RWPE2 (cell line): ENCODE results near the gene HKDC1.

Source experiments
- ATAC-seq: fragments of 200-7000 bp; cut with Tn5 transposase; 3 replicates; pipeline ENCODE4 v1.9.1; 2021; ENCODE audit warnings: low read depth
- DNase-seq: peaks from one replicate; pipeline ENCODE4 v3.0.0-alpha.2; 2020; ENCODE audit warnings: low spot score
- H3K27ac ChIP-seq: fragments of 450-650 bp; 2 replicates; pipeline ENCODE4 v1.5.1; 2017; ENCODE audit warnings: mild to moderate bottlenecking; ENCODE audit not compliant: poor library complexity, severe bottlenecking
- H3K27me3 ChIP-seq: fragments of 250-450 bp; sonication (Bioruptor Pico); 2 replicates; pipeline ENCODE4 v1.5.1; 2021; ENCODE audit warnings: mild to moderate bottlenecking, moderate library complexity; ENCODE audit not compliant: insufficient read depth, poor library complexity, severe bottlenecking
- H3K36me3 ChIP-seq: fragments of 250-450 bp; sonication (Bioruptor Pico); 2 replicates; pipeline ENCODE4 v1.5.1; 2020; ENCODE audit warnings: low read depth, mild to moderate bottlenecking, moderate library complexity
- H3K4me1 ChIP-seq: fragments of 250-450 bp; sonication (Bioruptor Pico); 2 replicates; pipeline ENCODE4 v1.5.1; 2021; ENCODE audit warnings: mild to moderate bottlenecking, moderate library complexity; ENCODE audit not compliant: insufficient read depth, poor library complexity, severe bottlenecking
- H3K4me3 ChIP-seq: fragments of 250-450 bp; sonication (Bioruptor Pico); 2 replicates; pipeline ENCODE4 v1.5.1; 2021; ENCODE audit warnings: mild to moderate bottlenecking, moderate library complexity; ENCODE audit not compliant: severe bottlenecking
- H3K9me3 ChIP-seq: fragments of 250-450 bp; sonication (Bioruptor Pico); 2 replicates; pipeline ENCODE4 v1.5.1; 2021; ENCODE audit warnings: mild to moderate bottlenecking, moderate library complexity; ENCODE audit not compliant: severe bottlenecking
- CTCF ChIP-seq: fragments of 450-650 bp; IDR thresholded peaks from one replicate; pipeline ENCODE4 v1.5.1; 2017; ENCODE audit warnings: mild to moderate bottlenecking, moderate library complexity; ENCODE audit not compliant: poor library complexity, severe bottlenecking

Gene HKDC1

DNA sequence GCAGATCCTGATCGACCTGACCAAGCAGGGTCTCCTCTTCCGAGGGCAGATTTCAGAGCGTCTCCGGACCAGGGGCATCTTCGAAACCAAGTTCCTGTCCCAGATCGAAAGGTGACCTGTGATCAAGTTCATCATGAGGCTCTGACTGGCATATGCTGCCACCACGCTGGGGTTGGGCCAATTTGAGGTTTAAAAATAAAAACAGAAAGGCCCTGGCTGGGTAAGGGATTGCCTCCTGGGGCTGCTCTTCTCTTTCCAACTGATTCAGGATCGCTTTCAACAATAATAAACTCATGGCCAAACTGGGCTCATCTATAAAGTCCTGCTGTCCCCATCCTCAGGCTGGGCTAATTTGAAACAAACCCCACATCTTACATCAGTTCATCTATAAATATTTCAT is 41.1 kb downstream of the HKDC1 start:
- H3K27me3 ChIP-seq, result no peaks in the 10 kb centered on the region
- no peaks in the 10 kb centered on the region for H3K36me3 ChIP-seq
- no peaks in the 10 kb centered on the region for H3K9me3 ChIP-seq
- no peak for DNase-seq
- H3K4me1 ChIP-seq, result no peaks in the 10 kb centered on the region
- no peak overlapping the region for H3K27ac ChIP-seq
- ATAC-seq, result no peak
- no peak overlapping the region for H3K4me3 ChIP-seq
- no peak for TF ChIP-seq CTCF

DNA sequence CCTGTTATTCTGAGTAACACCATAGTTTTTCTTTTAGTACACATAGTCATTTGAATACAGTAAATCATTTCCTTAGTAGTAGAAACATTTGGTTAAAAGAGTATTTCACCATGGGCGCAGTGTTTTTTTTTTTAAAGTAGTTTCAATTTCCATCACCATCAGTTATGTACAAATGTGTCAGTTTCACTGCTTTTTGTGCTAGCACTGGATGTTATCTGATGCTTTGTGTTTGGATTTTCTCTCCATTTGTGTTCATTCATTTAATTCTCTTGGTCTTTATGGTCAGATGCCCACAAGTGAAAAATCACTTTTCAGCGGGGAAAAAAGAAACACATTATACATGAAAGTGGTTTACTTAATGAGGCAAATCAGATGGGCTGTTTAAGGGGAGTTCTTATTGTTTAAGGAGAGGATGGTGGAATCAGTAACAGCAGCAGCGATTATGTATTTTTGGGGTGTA is 42.2 kb downstream of the HKDC1 start:
- ATAC-seq (no peak), DNase-seq (no peak)
- Histone ChIP-seq H3K4me3 (no peak overlapping the region), H3K36me3 (no peaks in the 10 kb centered on the region), H3K27me3 (no peaks in the 10 kb centered on the region), H3K9me3 (no peaks in the 10 kb centered on the region), H3K4me1 (no peaks in the 10 kb centered on the region), H3K27ac (no peak overlapping the region)
- TF ChIP-seq CTCF, result no peak

DNA sequence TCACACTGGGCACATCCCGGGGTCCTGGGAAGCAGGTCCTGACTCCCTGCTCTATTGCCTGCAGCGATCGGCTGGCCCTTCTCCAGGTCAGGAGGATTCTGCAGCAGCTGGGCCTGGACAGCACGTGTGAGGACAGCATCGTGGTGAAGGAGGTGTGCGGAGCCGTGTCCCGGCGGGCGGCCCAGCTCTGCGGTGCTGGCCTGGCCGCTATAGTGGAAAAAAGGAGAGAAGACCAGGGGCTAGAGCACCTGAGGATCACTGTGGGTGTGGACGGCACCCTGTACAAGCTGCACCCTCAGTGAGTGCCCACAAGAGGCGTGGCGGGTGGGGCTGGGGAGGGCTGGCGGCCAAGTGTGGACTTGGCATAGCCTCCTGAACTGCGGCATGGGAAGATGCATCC is 45.4 kb downstream of the HKDC1 start:
- Histone ChIP-seq H3K36me3 (no peaks in the 10 kb centered on the region), H3K4me3 (no peak overlapping the region), H3K9me3 (no peaks in the 10 kb centered on the region), H3K27me3 (no peaks in the 10 kb centered on the region), H3K4me1 (no peaks in the 10 kb centered on the region), H3K27ac (no peak overlapping the region)
- ATAC-seq, result 0 out of 3 replicates have a peak, but pooled peaks have one; percentile 21
- no peak for DNase-seq
- no peak for TF ChIP-seq CTCF

DNA sequence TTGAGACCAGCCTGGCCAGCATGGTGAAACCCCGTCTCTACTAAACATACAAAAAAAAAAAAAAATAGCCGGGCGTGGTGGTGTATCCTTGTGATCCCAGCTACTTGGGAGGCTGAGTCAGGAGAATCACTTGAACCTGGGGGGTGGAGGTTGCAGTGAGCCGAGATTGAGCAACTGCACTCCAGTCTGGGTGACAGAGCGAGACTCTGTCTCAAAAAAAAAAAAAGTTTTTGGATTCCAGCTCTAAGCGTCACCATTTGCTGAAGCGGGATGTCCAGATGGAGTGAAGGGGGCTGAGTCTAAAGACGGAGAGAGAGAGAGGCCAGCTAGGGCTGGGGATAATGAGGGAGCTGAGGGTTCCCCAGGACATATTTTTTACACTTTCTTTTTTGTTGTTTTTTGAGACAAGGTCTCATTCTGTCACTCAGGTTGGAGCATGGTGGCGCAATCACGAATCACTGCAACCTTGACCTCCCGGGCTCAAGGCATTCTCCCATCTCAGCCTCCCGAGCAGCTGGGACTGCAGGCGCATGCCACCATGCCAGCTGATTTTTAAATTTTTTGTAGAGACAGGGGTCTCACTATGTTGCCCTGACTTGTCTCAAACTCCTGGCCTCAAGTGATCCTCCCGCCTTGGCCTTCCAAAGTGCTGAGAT is 48.8 kb downstream of the HKDC1 start:
- no peaks in the 10 kb centered on the region for H3K4me1 ChIP-seq
- H3K36me3 ChIP-seq, result no peaks in the 10 kb centered on the region
- peaks cover 3% of the 10 kb centered on the region for H3K9me3 ChIP-seq
- H3K27ac ChIP-seq, result no peak overlapping the region
- ATAC-seq (no peak), DNase-seq (no peak)
- TF ChIP-seq CTCF, result no peak
- H3K4me3 ChIP-seq, result no peak overlapping the region
- H3K27me3 ChIP-seq, result no peaks in the 10 kb centered on the region

GRCh38 chr10:69269761-69270160 is 49.6 kb downstream of the HKDC1 start:
- Histone ChIP-seq H3K9me3 (peaks cover 3% of the 10 kb centered on the region), H3K27me3 (no peaks in the 10 kb centered on the region), H3K36me3 (no peaks in the 10 kb centered on the region), H3K4me1 (no peaks in the 10 kb centered on the region), H3K27ac (no peak overlapping the region), H3K4me3 (no peak overlapping the region)
- no peak for DNase-seq
- ATAC-seq, result no peak
- TF ChIP-seq CTCF, result no peak
